ENCODE measurements around the gene TMEM150B. TPM values are rescaled to one million over a fixed set of nuclear protein-coding genes. Genes with fewer than 3 reads are reported as not detected.

TMEM150B gene
- total and polyA plus RNA-seq, 2 donors (not counting 1 experiment from before 2014, with no cell fraction given) = 1.4 TPM; not detected in 1

GRCh38 chr19:55345101-55345817 lies 20.1 kb upstream of the TMEM150B start:
- DNase-seq (no peak), ATAC-seq (ENCODE audit: low read depth) (no peak)
- H3K27ac ChIP-seq (ENCODE audit: low read length in 2 of 2) = no peak overlapping the region
- no peak overlapping the region for H2AFZ ChIP-seq (ENCODE audit: insufficient read depth, low read depth, low read length, poor library complexity, severe bottlenecking)
- H3K4me1 ChIP-seq (ENCODE audit: control insufficient read depth in 2 of 2, insufficient read depth in 2 of 2, low read length in 2 of 2) = peaks cover 11 to 14% of the 10 kb centered on the region in 2 donors
- TF ChIP-seq CTCF (IDR thresholded peaks at IDR 0.05) = no peak
- TF ChIP-seq EZH2 (IDR thresholded peaks at IDR 0.05; ENCODE audit: borderline replicate concordance, insufficient read depth, low read depth, low read length, poor library complexity, severe bottlenecking) = no peak
- peaks cover 14% of the 10 kb centered on the region for H3K79me2 ChIP-seq (ENCODE audit: control insufficient read depth, insufficient read depth, low read length)
- no peaks in the 10 kb centered on the region for H4K20me1 ChIP-seq (ENCODE audit: control insufficient read depth, insufficient read depth, low read length, poor library complexity, severe bottlenecking)
- peaks cover 0 to 5% (median 0%) of the 10 kb centered on the region in 3 donors for H3K9me3 ChIP-seq (ENCODE audit: control extremely low read depth in 1 of 3, control insufficient read depth in 2 of 3, insufficient read depth in 1 of 3, low read length in 2 of 3)
- Mint-ChIP-seq H3K27ac (no peak overlapping the region), H3K4me1 (peaks cover 10% of the 10 kb centered on the region), H3K9me3 (ENCODE audit: insufficient read depth) (no peaks in the 10 kb centered on the region), H3K4me3 (no peak overlapping the region), H3K27me3 (no peaks in the 10 kb centered on the region)
- WGBS (ENCODE audit: insufficient coverage) = 94% methylated on average over 22 of the region's 22 CpGs
- no peak overlapping the region for H3K9ac ChIP-seq (ENCODE audit: low read length)
- intact Hi-C loops (cut with micrococcal nuclease) = no loop called here
- POLR2A ChIA-PET = no interaction called here
- no peak overlapping the region for H3K4me3 ChIP-seq (ENCODE audit: control extremely low read depth in 1 of 5, extremely low read depth in 1 of 5, insufficient read depth in 1 of 5, low read depth in 2 of 5, low read length in 4 of 5)
- CTCF ChIA-PET = no interaction called here
- no peak overlapping the region for H3K4me2 ChIP-seq (replicated peaks; ENCODE audit: low read depth, low read length, poor library complexity, severe bottlenecking)
- H3K27me3 ChIP-seq (replicated peaks in 1 of 4; ENCODE audit: control extremely low read depth in 1 of 4, control insufficient read depth in 3 of 4, insufficient read depth in 4 of 4, low read length in 3 of 4) = peaks cover 0 to 12% (median 3%) of the 10 kb centered on the region in 4 experiments
- peaks cover 0 to 10% of the 10 kb centered on the region in 2 experiments for H3K36me3 ChIP-seq (replicated peaks in 1 of 2; ENCODE audit: control extremely low read depth in 1 of 2, control insufficient read depth in 1 of 2, extremely low read depth in 1 of 2, insufficient read depth in 2 of 2, low read length in 1 of 2)

DNA sequence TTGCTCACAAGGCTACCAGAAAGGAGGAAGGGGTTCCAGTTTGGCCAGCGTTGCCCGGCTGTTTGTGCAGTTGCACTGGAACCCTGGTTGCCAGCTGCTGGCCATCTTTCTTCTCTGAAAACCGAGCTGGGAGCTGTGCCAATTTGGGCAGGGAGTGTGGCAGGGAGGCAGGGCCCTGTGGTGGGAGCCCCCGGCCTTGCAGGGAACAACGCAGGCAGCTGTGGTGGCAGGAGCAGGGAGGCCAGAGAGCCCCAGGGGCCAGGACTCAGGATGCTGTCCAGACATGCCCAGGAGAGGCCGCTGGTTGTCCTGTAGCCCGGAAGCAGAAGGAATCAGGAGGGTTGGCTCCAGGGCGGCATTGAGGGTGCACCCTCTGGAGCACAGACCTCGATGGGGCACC lies 19.3 kb upstream of the TMEM150B start:
- Histone ChIP-seq H3K27ac (ENCODE audit: low read length in 2 of 2) (no peak overlapping the region), H3K36me3 (replicated peaks in 1 of 2; ENCODE audit: control extremely low read depth in 1 of 2, control insufficient read depth in 1 of 2, extremely low read depth in 1 of 2, insufficient read depth in 2 of 2, low read length in 1 of 2) (peaks cover 0 to 10% of the 10 kb centered on the region in 2 experiments), H3K79me2 (ENCODE audit: control insufficient read depth, insufficient read depth, low read length) (peaks cover 17% of the 10 kb centered on the region), H2AFZ (ENCODE audit: insufficient read depth, low read depth, low read length, poor library complexity, severe bottlenecking) (no peak overlapping the region), H3K9ac (ENCODE audit: low read length) (no peak overlapping the region), H3K27me3 (replicated peaks in 1 of 4; ENCODE audit: control extremely low read depth in 1 of 4, control insufficient read depth in 3 of 4, insufficient read depth in 4 of 4, low read length in 3 of 4) (peaks cover 0 to 13% (median 4%) of the 10 kb centered on the region in 4 experiments), H3K4me1 (ENCODE audit: control insufficient read depth in 2 of 2, insufficient read depth in 2 of 2, low read length in 2 of 2) (peaks cover 14 to 18% of the 10 kb centered on the region in 2 donors), H4K20me1 (ENCODE audit: control insufficient read depth, insufficient read depth, low read length, poor library complexity, severe bottlenecking) (no peaks in the 10 kb centered on the region), H3K9me3 (ENCODE audit: control extremely low read depth in 1 of 3, control insufficient read depth in 2 of 3, insufficient read depth in 1 of 3, low read length in 2 of 3) (peaks cover 0 to 7% (median 0%) of the 10 kb centered on the region in 3 donors), H3K4me2 (replicated peaks; ENCODE audit: low read depth, low read length, poor library complexity, severe bottlenecking) (no peak overlapping the region), H3K4me3 (ENCODE audit: control extremely low read depth in 1 of 5, extremely low read depth in 1 of 5, insufficient read depth in 1 of 5, low read depth in 2 of 5, low read length in 4 of 5) (no peak overlapping the region)
- H3K4me1 Mint-ChIP-seq = peaks cover 13% of the 10 kb centered on the region
- H3K27me3 Mint-ChIP-seq = peaks cover 3% of the 10 kb centered on the region
- H3K27ac Mint-ChIP-seq = no peak overlapping the region
- H3K4me3 Mint-ChIP-seq = no peak overlapping the region
- WGBS (ENCODE audit: insufficient coverage) = 96% methylated on average over 9 of the region's 9 CpGs
- no peak for DNase-seq
- CTCF ChIA-PET = no interaction called here
- intact Hi-C loops (cut with micrococcal nuclease) = no loop called here
- H3K9me3 Mint-ChIP-seq (ENCODE audit: insufficient read depth) = no peaks in the 10 kb centered on the region
- POLR2A ChIA-PET = no interaction called here
- TF ChIP-seq EZH2 (IDR thresholded peaks at IDR 0.05; ENCODE audit: borderline replicate concordance, insufficient read depth, low read depth, low read length, poor library complexity, severe bottlenecking) (no peak), CTCF (IDR thresholded peaks at IDR 0.05) (no peak)
- ATAC-seq (ENCODE audit: low read depth) = no peak
